ENCODE data around the gene FHAD1.

DNA sequence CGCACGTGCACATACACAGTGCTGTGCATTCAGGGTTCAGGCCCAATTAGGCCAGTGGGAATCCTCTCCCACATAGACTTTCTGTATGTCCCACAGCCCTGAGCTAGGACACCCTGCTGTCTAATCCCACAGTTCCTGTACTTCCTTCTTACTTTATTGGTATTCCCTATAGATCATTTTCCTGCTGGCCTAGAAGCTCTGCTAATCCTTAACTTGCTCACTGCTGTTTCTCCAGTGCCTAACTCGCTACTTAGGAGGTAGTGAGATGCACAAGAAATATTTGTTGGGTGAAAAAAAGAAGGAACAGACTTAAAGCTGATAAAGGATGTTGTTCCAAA lies 34.1 kb upstream of the FHAD1 start:
- TF ChIP-seq, protein P1, sequence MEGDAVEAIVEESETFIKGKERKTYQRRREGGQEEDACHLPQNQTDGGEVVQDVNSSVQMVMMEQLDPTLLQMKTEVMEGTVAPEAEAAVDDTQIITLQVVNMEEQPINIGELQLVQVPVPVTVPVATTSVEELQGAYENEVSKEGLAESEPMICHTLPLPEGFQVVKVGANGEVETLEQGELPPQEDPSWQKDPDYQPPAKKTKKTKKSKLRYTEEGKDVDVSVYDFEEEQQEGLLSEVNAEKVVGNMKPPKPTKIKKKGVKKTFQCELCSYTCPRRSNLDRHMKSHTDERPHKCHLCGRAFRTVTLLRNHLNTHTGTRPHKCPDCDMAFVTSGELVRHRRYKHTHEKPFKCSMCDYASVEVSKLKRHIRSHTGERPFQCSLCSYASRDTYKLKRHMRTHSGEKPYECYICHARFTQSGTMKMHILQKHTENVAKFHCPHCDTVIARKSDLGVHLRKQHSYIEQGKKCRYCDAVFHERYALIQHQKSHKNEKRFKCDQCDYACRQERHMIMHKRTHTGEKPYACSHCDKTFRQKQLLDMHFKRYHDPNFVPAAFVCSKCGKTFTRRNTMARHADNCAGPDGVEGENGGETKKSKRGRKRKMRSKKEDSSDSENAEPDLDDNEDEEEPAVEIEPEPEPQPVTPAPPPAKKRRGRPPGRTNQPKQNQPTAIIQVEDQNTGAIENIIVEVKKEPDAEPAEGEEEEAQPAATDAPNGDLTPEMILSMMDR (IDR thresholded peaks at IDR 0.05) = no peak
- TF ChIP-seq POLR2A (IDR thresholded peaks at IDR 0.05) (no peak), POLR2AphosphoS5 (IDR thresholded peaks at IDR 0.05) (no peak)
